Stimulated activated CD4-positive, alpha-beta T cell treated with anti-CD3 and anti-CD28 coated beads, Interleukin-1b, Interleukin-23, amount 100 ng/mL, for 1 hour (primary cell): ENCODE data around the gene KLF15.

Experiments used
- DNase-seq, 2 donors: peaks; one replicate each; pipeline ENCODE4 v3.0.0-alpha.2; 2020; ENCODE audit warnings: low read depth in 2 of 2

KLF15 gene

GRCh38 chr3:126306397-126306796 is 50.8 kb downstream of the KLF15 start:
- no peak for DNase-seq

- no peak for DNase-seq
Measured at GRCh38 chr3:126305427-126305826, 51.8 kb downstream of the KLF15 start.

- no peak for DNase-seq
Measured at GRCh38 chr3:126304704-126305103, 52.5 kb downstream of the KLF15 start.

GRCh38 chr3:126304291-126304690 is 52.9 kb downstream of the KLF15 start:
- no peak for DNase-seq

- no peak for DNase-seq
Measured at GRCh38 chr3:126303272-126303671, 53.9 kb downstream of the KLF15 start.

- DNase-seq = no peak
Measured at GRCh38 chr3:126300761-126301481, 56.3 kb downstream of the KLF15 start.

GRCh38 chr3:126300001-126300760 is 57.0 kb downstream of the KLF15 start:
- DNase-seq = no peak

- DNase-seq = no peak
Measured at GRCh38 chr3:126295407-126295939, 61.7 kb downstream of the KLF15 start.

- no peak for DNase-seq
Measured at GRCh38 chr3:126294211-126294808, 62.9 kb downstream of the KLF15 start.

- DNase-seq = no peak
Measured at GRCh38 chr3:126293370-126294082, 63.7 kb downstream of the KLF15 start.
